Activated gamma-delta T cell treated with anti-CD3 and anti-CD28 coated beads, Interleukin-2, amount 50 U/mL, for 16 hours (primary cell): Measurements from ENCODE around the gene THSD7B.
"Not testable (repeated sequence)": the region's sequence is repeated elsewhere in the genome, so short reads cannot be mapped to it uniquely, and the experiment has no call there.

Source experiments
- DNase-seq: peaks from one replicate; pipeline ENCODE4 v3.0.0-alpha.2; 2020; ENCODE audit warnings: low read depth

The THSD7B gene, protein sequence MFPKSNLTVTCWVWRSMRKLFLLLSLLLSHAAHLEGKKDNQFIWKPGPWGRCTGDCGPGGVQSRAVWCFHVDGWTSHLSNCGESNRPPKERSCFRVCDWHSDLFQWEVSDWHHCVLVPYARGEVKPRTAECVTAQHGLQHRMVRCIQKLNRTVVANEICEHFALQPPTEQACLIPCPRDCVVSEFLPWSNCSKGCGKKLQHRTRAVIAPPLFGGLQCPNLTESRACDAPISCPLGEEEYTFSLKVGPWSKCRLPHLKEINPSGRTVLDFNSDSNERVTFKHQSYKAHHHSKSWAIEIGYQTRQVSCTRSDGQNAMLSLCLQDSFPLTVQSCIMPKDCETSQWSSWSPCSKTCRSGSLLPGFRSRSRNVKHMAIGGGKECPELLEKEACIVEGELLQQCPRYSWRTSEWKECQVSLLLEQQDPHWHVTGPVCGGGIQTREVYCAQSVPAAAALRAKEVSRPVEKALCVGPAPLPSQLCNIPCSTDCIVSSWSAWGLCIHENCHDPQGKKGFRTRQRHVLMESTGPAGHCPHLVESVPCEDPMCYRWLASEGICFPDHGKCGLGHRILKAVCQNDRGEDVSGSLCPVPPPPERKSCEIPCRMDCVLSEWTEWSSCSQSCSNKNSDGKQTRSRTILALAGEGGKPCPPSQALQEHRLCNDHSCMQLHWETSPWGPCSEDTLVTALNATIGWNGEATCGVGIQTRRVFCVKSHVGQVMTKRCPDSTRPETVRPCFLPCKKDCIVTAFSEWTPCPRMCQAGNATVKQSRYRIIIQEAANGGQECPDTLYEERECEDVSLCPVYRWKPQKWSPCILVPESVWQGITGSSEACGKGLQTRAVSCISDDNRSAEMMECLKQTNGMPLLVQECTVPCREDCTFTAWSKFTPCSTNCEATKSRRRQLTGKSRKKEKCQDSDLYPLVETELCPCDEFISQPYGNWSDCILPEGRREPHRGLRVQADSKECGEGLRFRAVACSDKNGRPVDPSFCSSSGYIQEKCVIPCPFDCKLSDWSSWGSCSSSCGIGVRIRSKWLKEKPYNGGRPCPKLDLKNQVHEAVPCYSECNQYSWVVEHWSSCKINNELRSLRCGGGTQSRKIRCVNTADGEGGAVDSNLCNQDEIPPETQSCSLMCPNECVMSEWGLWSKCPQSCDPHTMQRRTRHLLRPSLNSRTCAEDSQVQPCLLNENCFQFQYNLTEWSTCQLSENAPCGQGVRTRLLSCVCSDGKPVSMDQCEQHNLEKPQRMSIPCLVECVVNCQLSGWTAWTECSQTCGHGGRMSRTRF (N-terminal part only)

DNA sequence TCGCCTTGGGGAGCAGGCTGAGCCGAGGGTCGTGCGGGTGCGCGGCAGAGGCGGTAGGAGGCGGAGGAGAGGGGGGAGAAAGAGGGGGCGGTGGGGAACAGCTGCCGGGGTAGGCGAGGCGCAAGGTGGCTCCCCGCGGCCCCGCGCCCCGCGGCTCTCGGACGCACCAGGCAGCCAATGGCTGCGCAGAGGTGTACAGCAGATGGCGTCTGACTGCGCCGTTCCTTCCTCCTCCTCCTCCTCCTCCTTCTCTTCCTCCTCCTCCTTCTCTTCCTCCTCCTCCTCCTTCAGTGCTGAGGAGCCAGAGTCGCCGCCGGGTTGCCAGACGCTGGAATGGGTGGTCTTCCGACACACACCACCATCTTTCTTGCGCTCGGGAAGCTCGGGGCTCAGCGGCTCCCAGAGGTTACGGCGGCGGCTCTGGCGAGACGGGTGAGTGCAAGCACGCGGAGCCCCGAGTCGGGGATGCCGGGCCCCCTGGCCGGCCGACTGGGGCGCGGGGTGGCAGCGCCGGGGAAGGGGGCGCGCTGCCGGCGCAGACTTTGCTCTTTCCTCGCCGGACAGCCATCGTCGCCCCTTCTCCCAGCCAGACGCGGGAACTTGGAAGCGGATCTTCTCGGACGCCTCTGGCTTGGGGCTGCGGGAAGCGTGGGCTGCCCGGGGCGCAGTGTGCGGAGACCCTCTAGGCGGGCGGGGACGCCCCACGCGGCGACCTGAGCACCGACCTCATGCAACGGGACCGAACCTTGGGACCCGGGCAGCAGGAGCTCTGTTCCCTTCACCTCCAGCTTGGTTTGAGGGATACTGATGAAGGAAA, at the start of gene THSD7B:
Gene THSD7B (plus strand): TSS at position 290 of the 817 bp plus-strand sequence. CDS start 116,634 bp downstream, outside the sequence.
- DNase-seq = no peak

DNA sequence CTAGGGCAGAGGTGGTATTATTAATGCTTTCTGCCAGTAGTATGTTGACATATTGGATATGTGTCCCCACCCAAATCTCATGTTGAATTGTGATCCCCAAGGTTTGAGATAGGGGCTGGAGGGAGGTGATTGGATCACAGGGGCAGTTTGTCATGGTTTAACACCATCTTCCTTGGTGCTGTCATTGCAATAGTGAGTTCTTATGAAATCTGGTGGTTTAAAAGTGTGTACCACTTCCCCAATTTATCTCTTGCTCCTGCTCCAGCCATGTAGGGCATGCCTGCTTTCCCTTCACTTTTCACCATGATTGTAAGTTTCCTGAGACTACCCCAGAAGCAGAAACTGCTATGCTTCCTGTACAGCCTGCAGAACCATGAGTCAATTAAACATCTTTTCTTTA, 47.1 kb upstream of the THSD7B start:
- no peak for DNase-seq

DNA sequence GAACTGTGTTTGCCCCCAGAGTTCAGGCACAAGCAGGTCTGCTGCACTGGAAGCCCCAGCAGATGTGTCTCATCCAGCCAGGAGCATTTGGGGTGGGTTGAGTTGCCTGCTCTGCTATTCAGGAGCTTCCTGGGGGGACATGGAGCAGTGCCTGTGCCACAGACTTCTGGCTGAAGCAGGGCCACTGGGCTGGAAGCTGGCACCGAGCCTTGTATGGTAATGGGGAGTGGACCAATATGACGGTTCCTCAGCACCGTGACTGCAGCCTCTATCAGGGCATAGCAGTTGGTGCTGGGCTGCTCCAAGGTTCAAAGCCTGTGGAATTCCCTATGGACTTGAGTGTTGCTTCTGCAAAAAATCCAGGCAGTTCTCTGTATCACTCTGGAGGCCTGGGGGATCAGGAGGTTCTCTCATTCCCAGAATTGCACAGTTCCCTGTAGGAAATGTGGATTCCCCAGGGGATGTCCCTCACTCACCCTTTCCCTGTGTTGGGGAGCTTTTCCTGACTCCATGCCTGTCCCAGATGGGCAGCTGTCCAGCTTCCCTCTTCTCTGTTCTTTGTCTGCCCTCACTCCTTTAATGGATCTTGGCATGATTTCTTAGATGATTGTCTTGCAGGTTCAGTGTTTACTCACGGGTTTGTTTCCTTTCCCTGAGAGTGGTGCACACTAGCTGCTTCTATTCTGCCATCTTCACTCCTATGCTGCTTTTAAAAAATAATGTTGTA, 37.2 kb upstream of the THSD7B start:
- no peak for DNase-seq

DNA sequence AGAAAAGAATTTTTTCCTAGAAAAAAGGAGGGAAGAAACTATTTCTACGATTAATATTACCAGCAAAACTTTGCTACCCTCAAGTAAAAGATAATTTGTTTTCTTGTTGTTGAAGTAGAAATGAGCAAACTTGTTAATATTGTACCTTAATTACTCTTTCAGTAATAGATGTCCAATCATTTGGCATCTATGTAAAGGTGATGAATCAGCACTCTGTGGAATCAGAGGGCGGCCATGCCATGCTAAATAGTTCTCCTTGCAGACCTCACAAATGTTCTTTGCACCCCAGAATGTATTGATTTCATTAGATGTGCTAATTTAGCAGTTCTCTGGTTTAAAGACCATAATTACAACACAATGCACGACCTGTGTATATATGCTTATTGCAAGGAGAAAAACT, 29.1 kb upstream of the THSD7B start:
- DNase-seq = no peak

DNA sequence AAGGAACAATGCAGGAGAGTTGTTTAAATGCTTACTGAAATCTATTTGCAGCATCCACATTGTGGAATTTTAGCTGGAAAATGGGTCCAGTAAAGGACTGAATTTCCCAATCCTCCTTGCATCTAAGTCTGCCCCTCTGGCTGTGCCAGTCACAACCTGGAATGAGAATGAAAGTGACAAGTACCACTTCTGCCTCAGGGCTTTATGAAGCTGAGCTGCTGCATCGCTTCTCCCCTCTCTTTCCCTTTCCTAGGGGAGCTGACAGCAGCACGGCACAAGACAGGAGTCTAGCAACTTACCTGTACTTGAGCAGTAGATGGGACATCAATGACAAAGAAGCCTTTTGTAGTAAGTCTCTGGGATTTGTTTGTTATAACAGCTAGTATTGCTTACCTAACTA, 27.3 kb upstream of the THSD7B start:
- no peak for DNase-seq

DNA sequence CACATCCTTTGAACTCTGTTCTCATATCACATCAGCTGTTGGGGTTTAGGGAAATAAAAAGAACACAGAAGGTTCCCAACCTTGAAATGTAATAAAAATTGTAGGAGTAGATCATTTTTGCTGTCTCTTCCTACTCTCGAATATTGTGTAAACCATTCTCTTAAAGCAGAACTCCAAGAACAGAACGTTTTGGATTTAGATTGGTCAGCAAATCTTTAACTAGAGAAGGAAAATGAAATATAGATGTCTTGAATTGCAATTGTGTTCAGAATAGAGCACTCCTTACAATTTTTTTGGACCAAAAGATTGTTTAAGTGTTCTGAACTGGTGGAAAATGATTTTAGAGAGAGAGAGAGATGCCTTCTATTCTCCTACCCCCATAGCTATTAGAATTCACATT, 23.9 kb upstream of the THSD7B start:
- DNase-seq = no peak

DNA sequence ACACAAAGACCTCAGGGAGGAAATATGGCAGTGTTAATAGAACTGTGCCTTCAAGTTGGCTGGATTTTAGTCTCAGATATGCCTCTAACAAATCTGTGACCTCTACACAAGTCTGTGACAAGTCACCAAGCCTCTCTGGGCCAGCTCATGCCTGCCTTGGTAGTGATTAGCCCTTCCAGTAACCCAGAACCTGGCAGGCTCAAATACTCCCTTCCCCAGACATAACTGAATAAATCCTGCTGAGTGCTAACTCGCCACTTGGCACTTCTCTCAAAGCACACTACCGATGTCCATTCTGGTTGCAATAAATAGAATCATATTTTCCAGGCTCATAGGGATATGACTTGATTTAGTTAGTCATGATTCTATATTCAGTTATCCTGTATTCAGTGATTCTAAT, 15.3 kb upstream of the THSD7B start:
- no peak for DNase-seq

DNA sequence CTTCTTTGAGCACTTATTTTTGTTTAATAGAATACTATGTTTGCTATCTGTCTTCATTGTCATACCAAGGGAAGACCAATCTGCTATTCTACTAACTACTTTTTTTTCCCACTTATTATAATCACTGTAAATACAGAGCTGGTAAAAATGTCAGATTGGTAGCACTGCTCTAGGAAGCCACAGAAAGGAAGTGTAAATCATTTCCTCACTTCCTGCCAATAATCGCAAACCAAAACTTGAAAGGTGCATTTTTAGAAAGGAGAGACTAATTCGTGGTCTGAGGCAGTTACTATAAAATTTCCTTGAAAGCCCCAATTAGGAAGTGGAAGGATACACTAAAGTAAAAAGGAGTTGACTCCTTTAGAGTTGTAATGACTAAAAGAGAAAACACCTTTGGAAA, 13.9 kb upstream of the THSD7B start:
- no peak for DNase-seq

DNA sequence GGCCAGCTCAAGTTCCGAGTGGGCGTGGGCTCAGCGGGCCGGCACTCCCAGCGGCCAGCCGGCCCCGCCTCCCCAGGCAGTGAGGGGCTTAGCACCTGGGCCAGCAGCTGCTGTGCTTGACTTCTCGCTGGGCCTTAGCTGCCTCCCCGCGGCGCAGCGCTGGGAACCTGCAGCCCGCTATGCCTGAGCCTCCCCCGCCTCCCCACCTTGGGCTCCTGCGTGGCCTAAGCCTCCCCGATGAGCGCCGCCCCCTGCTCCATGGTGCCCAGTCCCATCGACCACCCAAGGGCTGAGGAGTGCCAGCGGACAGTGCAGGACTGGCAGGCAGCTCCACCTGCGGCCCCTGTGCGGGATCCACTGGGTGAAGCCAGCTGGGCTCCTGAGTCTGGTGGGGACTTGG, 6.8 kb upstream of the THSD7B start:
- DNase-seq = not testable (repeated sequence)

DNA sequence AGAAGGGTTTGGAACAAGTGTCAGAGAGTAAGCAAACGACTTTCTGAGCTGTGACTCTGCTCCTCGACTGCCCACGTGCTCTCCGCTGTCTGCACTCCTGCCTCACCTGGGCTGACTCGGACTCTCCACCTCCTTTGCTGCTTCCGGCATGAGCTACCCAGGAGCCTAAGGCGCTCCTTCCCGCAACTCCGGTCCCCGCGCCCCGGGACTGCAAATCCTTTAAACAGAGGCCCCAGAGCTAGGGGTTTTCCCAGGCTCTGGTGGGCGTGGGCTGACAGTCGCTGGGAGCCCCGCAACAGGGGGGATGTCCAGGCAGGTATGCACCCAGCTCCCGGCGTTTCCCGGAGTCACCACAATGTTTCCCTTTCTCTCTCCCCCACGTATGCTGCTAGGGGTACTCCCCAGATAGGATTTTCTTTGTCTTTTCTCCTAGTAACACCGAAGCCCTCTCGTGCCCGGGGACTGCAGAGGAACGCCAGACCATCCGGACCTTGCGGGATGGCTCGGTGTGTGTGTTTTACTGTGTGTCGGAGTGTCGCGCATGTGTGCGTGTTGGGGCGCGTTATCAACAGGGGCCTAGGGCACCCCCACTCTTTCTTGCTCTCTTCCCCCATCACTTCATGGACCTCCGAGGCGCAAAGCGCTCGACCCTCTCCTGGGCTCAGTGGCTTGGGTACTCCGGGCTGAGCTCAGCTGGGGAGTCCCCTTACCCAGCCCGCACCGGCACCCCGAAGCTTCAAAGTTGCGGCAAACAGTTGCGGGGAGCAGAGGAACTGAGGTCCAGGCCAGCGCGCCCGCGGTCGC, 691 bp upstream of the THSD7B start:
- no peak for DNase-seq

DNA sequence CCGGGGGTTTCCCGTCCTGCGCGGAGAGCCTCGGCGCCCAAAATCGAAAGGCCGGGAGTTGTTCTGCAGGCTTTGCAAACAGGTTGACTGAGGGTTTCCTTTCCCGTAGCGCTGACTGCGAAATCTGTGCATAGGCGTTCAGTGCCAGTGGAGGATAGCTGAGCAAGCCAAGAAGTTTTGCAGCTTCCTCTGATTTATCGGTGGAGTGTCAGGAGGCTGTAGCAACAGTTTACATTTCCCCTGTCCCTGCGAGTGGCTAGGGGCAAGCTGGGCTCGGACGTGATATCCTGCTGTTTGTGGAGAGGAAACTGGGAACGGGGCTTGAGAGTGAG, 694 bp downstream of the THSD7B start:
- no peak for DNase-seq

DNA sequence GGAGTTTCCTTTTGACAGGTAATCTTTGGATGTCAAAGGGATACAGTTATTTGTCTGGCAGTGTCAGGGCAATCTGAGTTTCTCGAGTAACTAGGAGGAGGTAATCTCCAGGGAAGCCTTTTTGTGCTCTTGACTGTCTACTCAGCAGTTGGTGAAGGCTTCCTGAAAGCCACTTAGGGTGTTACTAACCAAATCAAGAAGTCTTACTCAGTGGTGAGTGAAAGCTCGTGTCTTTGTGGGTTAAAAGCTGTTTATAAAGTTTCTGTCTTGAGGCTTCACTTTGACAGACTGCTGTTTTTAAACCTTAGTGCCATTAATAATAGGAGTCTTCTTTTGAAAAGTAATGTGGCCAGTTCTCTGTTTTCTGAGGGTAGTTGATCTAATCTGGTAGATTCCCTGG, 1.7 kb downstream of the THSD7B start:
- DNase-seq = no peak

DNA sequence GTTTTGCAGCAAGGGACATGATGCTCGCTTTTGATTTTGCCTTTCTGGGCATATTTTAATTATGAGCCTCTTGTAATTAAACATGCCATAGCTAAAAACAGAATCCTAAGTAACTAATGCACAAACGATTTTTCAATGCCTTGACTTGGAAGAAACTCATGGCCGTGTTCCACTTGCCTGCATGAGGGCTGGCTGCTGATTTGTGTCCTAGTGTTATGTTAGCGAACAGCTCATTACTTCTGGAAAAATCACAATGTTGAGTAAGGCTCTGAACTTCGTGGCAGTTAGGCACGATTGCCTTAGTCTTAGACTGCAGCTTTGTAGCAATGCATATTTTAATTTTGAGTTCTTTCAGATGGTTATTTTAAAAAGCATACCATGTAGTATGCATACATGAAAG, 4.5 kb downstream of the THSD7B start:
- DNase-seq = no peak

DNA sequence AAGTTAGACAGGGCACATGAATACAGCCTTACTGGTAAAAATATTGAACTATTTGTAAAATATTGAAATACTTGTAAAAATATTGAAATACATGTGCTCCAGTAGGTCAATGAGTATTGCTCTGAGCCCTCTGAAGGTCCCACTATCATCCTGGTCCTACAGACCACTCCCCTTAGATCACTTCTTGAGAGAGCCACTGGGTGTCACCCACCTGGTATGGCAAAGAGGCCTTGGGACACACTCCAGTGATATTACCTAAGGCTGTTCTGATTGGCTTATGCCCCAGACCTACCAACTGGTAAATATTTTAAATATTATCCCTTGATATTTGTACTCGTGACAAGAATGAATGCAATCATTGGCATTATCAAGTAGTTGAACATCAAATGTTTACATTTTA, 5.0 kb downstream of the THSD7B start:
- no peak for DNase-seq

DNA sequence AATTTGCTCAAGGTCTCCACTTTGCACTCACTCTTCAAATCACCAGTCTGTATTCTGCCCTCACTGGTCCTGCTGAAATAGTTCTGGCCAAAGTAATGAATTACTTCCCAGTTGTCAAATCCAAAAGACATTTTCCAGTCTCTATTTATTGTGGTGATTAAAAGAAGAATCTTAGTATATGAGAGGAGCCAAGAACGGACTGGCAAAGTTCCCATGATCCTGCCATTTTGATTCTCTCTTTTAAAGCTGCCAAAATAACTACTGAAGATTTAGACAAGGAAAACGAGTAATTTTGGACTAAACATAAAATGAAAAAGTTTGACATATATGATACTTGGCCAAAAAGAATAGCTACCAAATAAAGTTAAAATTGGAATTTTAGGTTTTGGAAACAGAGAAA, 12.0 kb downstream of the THSD7B start:
- no peak for DNase-seq

DNA sequence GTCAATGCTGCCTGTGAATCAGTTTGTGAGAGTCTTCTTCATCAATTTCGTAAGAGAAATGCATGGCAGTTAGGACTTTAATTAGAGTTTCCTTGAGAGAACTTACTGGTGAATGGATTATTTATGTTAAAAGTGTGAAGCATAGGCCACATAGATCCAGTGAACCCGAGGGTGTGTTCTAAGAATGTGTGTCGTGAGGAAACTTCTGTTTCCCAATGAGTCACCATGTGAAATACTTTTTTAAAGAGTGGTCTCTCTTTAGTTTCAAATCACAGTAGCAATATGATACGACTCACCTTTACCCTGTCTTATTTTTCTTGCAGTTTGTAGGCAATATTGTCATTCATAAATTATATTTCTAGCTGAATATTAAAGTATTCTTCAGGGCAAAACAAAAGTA, 18.5 kb downstream of the THSD7B start:
- DNase-seq = no peak

DNA sequence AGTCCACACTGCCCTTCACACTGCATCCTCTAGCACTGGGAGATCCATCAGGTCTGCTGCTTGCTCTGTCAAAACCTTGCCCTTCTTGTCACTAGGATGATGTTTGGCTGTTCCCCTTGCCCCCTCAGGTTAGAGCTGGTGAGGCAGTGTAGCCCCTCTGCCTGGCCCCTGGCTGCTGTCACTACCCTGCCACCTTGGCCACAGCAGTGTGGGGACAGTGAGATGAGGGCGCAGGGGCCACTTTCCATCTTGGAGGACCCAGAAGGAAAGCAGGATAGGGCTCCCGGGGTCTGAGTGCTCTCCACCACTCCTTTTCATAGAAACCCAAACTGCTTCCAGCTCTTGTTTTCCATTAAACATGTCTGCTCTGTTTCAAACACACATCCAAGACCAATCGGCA, 19.9 kb downstream of the THSD7B start:
- DNase-seq = no peak

DNA sequence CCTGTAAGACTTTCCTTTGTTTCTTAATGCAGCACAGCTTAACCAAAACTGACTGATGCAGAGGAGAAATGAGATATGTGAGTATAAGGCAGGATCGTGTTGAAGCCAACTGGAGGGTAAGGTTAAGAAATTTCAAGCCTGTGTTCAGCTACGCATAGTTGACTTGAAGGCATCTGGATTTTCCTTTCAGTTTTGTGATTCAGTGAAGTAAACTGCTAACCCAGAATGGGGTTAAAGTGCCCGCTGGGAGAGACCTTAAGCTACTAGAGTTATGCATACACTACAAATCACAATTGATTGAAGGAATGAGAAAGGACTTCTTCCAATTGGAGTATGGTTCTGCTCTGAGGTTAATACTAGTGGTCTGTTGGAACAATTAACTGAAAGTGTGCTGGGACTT, 22.6 kb downstream of the THSD7B start:
- DNase-seq = no peak

DNA sequence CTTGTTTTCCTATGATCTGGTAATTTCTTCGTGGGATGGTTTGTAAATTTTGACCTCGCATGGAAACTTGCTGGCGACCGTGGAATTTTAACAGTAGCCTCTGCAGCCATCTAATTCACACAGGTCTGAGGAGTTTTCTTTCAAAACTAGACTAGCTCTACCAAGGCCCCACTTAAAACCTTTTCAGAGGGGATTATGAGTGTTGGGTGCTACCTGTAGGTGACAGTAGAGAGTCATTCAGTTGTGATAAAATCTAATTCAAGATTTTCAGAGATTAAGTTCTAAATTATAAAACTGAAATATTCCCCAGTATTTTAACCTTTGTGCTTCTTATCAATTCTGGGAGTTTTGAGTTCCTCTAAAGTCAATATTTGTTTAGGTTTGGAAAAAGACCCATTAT, 31.0 kb downstream of the THSD7B start:
- DNase-seq = no peak

DNA sequence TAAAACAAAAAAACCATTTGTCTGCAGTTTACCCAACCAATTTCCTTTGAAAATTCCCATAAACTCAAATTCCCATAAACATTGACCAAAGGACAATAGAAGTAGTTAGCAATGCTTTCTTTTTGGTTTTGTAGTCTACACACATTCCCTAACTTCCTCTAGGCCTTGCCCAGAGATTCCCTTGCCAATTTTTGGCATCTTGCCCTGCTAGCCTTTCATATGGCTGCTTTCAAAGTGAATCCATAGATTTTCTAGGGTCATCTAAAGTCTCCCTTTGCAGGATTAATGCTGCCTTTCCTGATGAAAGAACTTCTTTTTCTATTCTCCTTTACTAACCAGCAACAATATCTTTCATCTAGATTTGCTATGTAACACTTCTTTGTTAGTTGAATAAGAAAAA, 33.4 kb downstream of the THSD7B start:
- no peak for DNase-seq
